ENCODE results near the gene ADGRA3. TPM values are rescaled to one million over a fixed set of nuclear protein-coding genes. Genes with fewer than 3 reads are reported as not detected.

The ADGRA3 gene
- total RNA-seq, 3 donors from 2014 or later = 34.6 to 74.8 (median 45.9) TPM

DNA sequence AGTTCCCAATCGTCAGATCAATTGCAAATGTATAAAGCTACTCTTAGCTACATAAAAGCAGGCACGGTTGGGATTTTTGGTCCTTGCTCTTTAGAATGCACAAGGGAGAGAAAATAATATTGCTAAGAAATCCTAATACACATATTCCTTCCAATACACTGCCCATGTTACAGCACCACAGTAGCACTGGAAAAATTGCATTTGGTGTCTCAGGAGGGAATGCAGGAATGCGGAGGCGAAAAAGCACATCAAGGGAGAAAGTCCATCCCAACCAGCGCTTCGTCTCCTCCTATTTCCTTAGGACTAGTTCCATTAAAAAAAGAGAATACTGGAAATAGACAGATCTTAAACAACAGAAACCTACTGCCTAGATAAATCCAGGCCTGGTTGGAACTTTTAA lies 23.9 kb downstream of the ADGRA3 start:
- Histone ChIP-seq H3K4me3 (no peak overlapping the region), H3K9me3 (no peaks in the 10 kb centered on the region), H3K36me3 (no peaks in the 10 kb centered on the region), H3K27me3 (no peaks in the 10 kb centered on the region), H3K27ac (no peak overlapping the region), H3K4me1 (no peaks in the 10 kb centered on the region)
- intact Hi-C loops (cut with DNase I; ENCODE audit: low total_unique reads) = no loop called here
- no peak for DNase-seq (ENCODE audit: low spot score in 2 of 2)
- no peak for TF ChIP-seq POLR2A (IDR thresholded peaks at IDR 0.05)
- TF ChIP-seq, protein P1, sequence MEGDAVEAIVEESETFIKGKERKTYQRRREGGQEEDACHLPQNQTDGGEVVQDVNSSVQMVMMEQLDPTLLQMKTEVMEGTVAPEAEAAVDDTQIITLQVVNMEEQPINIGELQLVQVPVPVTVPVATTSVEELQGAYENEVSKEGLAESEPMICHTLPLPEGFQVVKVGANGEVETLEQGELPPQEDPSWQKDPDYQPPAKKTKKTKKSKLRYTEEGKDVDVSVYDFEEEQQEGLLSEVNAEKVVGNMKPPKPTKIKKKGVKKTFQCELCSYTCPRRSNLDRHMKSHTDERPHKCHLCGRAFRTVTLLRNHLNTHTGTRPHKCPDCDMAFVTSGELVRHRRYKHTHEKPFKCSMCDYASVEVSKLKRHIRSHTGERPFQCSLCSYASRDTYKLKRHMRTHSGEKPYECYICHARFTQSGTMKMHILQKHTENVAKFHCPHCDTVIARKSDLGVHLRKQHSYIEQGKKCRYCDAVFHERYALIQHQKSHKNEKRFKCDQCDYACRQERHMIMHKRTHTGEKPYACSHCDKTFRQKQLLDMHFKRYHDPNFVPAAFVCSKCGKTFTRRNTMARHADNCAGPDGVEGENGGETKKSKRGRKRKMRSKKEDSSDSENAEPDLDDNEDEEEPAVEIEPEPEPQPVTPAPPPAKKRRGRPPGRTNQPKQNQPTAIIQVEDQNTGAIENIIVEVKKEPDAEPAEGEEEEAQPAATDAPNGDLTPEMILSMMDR (IDR thresholded peaks at IDR 0.05) = no peak
- no peak for TF ChIP-seq POLR2AphosphoS5 (IDR thresholded peaks at IDR 0.05)

DNA sequence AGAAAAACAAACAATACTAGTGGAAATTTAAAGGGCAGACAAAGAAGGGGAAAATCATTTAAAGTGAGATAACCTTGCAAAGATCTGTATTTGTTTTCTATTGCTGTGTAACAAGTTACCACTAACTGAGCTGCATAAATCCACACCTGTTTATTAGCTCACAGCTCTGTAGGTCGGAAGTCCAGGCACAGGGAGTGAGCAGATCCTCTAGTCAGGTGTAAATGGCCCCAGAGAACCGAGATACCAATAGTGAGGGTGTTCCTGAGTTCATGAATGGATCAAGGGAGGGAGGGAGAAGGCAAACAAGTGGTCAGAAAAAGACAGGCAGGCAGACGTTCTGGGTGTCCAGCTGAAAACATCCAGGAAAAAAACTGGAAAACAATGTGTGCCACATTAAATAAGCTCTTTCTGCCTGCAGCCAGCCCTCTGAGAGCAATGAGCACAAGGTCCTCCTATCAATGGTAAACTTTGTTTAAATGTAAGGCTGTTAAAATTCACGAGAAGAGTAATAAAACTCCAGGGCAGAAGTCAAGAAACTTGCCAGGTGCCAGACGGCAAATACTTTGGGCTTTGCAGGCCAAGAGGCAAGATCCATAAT lies 25.0 kb downstream of the ADGRA3 start:
- Histone ChIP-seq H3K9me3 (no peaks in the 10 kb centered on the region), H3K36me3 (no peaks in the 10 kb centered on the region), H3K27me3 (no peaks in the 10 kb centered on the region), H3K27ac (no peak overlapping the region), H3K4me1 (no peaks in the 10 kb centered on the region), H3K4me3 (no peak overlapping the region)
- intact Hi-C loops (cut with DNase I; ENCODE audit: low total_unique reads) = no loop called here
- TF ChIP-seq, protein P1 (IDR thresholded peaks at IDR 0.05) = no peak
- TF ChIP-seq POLR2AphosphoS5 (IDR thresholded peaks at IDR 0.05) = no peak
- no peak for TF ChIP-seq POLR2A (IDR thresholded peaks at IDR 0.05)
- DNase-seq (ENCODE audit: low spot score in 2 of 2) = no peak

GRCh38 chr4:22488106-22488505 lies 27.8 kb downstream of the ADGRA3 start:
- H3K9me3 ChIP-seq = no peaks in the 10 kb centered on the region
- H3K4me1 ChIP-seq = no peaks in the 10 kb centered on the region
- DNase-seq (ENCODE audit: low spot score in 2 of 2) = no peak
- H3K4me3 ChIP-seq = no peak overlapping the region
- TF ChIP-seq, protein P1 (IDR thresholded peaks at IDR 0.05) = no peak
- TF ChIP-seq POLR2A (IDR thresholded peaks at IDR 0.05) (no peak), POLR2AphosphoS5 (IDR thresholded peaks at IDR 0.05) (no peak)
- intact Hi-C loops (cut with DNase I; ENCODE audit: low total_unique reads) = no loop called here
- H3K36me3 ChIP-seq = no peaks in the 10 kb centered on the region
- H3K27me3 ChIP-seq = no peaks in the 10 kb centered on the region
- no peak overlapping the region for H3K27ac ChIP-seq

DNA sequence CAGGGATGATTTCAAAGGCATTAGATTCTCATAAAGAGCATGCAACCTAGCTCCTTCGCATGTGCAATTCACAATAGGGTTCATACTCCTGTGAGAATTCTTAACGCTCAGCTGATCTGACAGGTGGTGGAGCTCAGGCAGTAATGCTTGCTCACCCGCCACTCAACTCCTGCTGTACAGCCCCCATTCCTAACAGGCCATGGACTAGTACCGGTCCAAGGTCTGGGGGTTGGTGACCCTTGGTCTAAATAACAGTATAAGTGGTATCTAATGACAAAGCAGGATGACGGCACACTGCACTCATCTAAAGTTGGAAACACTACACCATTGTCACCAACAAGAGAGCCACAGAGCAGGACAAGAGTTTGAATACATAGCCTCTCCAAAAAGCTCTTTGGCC lies 28.5 kb downstream of the ADGRA3 start:
- Histone ChIP-seq H3K36me3 (no peaks in the 10 kb centered on the region), H3K9me3 (no peaks in the 10 kb centered on the region), H3K27ac (no peak overlapping the region), H3K4me1 (no peaks in the 10 kb centered on the region), H3K27me3 (no peaks in the 10 kb centered on the region), H3K4me3 (no peak overlapping the region)
- TF ChIP-seq, protein P1 (IDR thresholded peaks at IDR 0.05) = no peak
- TF ChIP-seq POLR2AphosphoS5 (IDR thresholded peaks at IDR 0.05) (no peak), POLR2A (IDR thresholded peaks at IDR 0.05) (no peak)
- no peak for DNase-seq (ENCODE audit: low spot score in 2 of 2)
- intact Hi-C loops (cut with DNase I; ENCODE audit: low total_unique reads) = no loop called here

DNA sequence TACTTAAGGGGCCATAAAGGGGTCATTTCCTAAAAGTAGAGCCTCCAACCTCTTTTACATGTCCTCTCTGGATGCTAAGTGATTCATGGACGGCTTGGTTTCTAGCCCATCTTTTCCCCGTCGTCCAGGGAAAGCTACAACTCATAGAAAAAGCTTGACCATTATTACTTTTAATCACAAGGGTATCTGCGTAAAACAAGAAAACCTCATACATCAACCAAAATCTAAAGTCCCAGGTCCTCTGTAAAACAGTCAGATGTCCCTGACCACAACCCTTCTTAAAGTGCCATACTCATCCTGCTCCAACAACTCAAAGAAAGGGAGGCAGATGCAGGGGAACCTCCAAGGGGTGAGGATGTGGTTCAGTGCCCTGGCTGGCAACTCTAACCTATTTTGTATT lies 29.6 kb downstream of the ADGRA3 start:
- Histone ChIP-seq H3K4me3 (no peak overlapping the region), H3K4me1 (no peaks in the 10 kb centered on the region)

More for the DNA sequence above, 29.6 kb downstream of the ADGRA3 start:
- H3K27me3 ChIP-seq = no peaks in the 10 kb centered on the region
- H3K36me3 ChIP-seq = no peaks in the 10 kb centered on the region
- no peaks in the 10 kb centered on the region for H3K9me3 ChIP-seq
- intact Hi-C loops (cut with DNase I; ENCODE audit: low total_unique reads) = no loop called here
- no peak for DNase-seq (ENCODE audit: low spot score in 2 of 2)
- TF ChIP-seq POLR2AphosphoS5 (IDR thresholded peaks at IDR 0.05) (no peak), POLR2A (IDR thresholded peaks at IDR 0.05) (no peak)
- TF ChIP-seq, protein P1 (IDR thresholded peaks at IDR 0.05) = no peak
- H3K27ac ChIP-seq = no peak overlapping the region
